A673 (cell line): ENCODE data around the gene THADA. TPM values are rescaled to one million over a fixed set of nuclear protein-coding genes. Genes with fewer than 3 reads are reported as not detected.

Source experiments
- BruUV-seq: library from RNA; stranded (reverse); fragments of 400-500 nt; replicated peaks from 2 replicates; lab custom pipeline; 2021; lab: Mats Ljungman, UMichigan
- CTCF ChIA-PET: fragments of 300-600 bp; sonication (Branson Sonifier 250); formaldehyde crosslinking; loops from one replicate; lab custom pipeline; 2022; ENCODE audit warnings: antibody characterized with exemption; lab: Charles Lee
- POLR2A ChIA-PET: fragments of 300-600 bp; sonication (Branson Sonifier 250); formaldehyde crosslinking; loops from one replicate; lab custom pipeline; 2022; ENCODE audit warnings: antibody characterized with exemption; ENCODE audit not compliant: low non-redundant PET; lab: Charles Lee
- DNase-seq: peaks from one replicate; pipeline ENCODE4 v3.0.0-alpha.2; 2015; ENCODE audit warnings: low spot score
- H3K27ac ChIP-seq: fragments of 200-600 bp; sonication (generic); 2 replicates; pipeline ENCODE4 v1.5.1; 2016; ENCODE audit warnings: mixed run types, low read depth, mild to moderate bottlenecking, mixed read lengths, antibody characterized with exemption, low read length; ENCODE audit not compliant: poor library complexity, severe bottlenecking
- H3K27me3 ChIP-seq: fragments of 200-600 bp; sonication (generic); replicated peaks from 2 replicates; pipeline ENCODE4 v1.6.1; 2017; ENCODE audit warnings: mixed run types, low read depth, mild to moderate bottlenecking, mixed read lengths, antibody characterized with exemption, low read length; ENCODE audit not compliant: insufficient read depth, poor library complexity
- H3K36me3 ChIP-seq: fragments of 200-600 bp; sonication (generic); 2 replicates; pipeline ENCODE4 v1.6.1; 2016; ENCODE audit warnings: mixed run types, mild to moderate bottlenecking, mixed read lengths, antibody characterized with exemption, low read length; ENCODE audit not compliant: insufficient read depth, poor library complexity, severe bottlenecking
- H3K4me1 ChIP-seq: fragments of 200-600 bp; sonication (generic); 2 replicates; pipeline ENCODE4 v1.6.1; 2017; ENCODE audit warnings: mixed run types, mild to moderate bottlenecking, mixed read lengths, antibody characterized with exemption, low read length; ENCODE audit not compliant: insufficient read depth, poor library complexity, severe bottlenecking
- H3K4me3 ChIP-seq: fragments of 200-600 bp; sonication (generic); 2 replicates; pipeline ENCODE4 v1.5.1; 2016; ENCODE audit warnings: low read depth, mixed run types, mild to moderate bottlenecking, mixed read lengths, low read length; ENCODE audit not compliant: poor library complexity, severe bottlenecking
- H3K9me3 ChIP-seq: fragments of 200-600 bp; sonication (generic); 2 replicates; pipeline ENCODE4 v1.6.1; 2016; ENCODE audit warnings: mixed run types, low read depth, mild to moderate bottlenecking, mixed read lengths, antibody characterized with exemption, low read length; ENCODE audit not compliant: poor library complexity, severe bottlenecking
- EZH2 ChIP-seq: fragments of 200-600 bp; sonication (generic); IDR thresholded peaks from 2 replicates; pipeline ENCODE4 v1.6.1; 2017; ENCODE audit warnings: borderline replicate concordance, low read depth, mild to moderate bottlenecking, mixed read lengths, antibody characterized with exemption, low read length; ENCODE audit not compliant: poor library complexity, severe bottlenecking
- intact Hi-C: fragments of 100-400 bp; cut with micrococcal nuclease; formaldehyde crosslinking; loops from one replicate; pipeline ENCODE4 v1.10.0; 2022; ENCODE audit not compliant: unreplicated experiment
- total RNA-seq: library from RNA; stranded (reverse); gene quantifications from 2 replicates; pipeline ENCODE4 v1.2.3, GENCODE V29; 2021
- TF ChIP-seq, protein P1 (sequence below): fragments of 300-800, 200-600 bp; sonication (generic); conservative IDR thresholded peaks from 2 replicates; pipeline ENCODE4 v1.5.1; 2017; ENCODE audit warnings: low read depth, mild to moderate bottlenecking, antibody characterized with exemption, low read length, moderate library complexity, mixed read lengths

The THADA gene
- total RNA-seq, 1 experiment from 2014 or later, result 39.7 TPM

DNA sequence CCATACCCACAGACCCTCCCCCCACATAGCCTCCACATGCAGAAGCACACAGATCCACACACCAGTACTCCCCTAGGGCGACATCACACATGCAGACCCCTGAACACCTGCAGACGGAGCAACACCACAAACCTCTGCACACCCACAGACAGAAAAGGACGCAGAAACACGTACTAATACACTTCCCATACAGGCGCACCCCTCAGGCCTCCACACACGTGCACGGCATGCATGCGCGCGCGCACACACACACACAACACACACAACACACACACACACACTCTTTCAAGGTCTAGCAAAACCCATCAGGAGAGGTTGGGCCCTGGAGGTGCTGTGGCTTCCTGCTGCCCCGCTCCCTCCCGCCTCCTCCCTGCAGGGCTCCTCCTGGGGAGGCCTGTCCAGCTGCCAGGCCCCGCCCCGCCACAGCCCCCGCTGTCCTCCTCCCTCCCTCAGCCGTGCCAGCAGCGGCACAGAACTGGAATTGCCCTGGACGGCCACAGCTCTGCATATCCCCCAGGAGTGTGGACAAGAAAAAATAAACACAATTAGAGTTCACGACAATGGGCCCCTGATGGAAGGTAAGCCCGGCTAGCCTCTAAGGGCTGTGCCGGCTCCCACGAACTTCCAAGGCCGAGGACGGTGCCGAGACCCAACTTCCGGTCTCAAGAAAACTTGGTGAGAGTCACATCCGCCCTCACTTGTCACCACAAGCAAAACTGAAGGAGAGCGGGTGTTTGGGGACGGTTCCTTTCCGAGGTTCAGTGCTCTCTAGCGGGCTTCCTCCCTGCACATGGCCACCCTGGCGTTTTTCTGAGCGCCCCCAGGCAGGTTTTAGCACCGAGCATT, 376.2 kb downstream of the THADA start:
- POLR2A ChIA-PET, result interaction anchor here (0.6 to 0.7 kb wide), 2 partner anchors 64 to 94 kb away, joined by 4 to 5 read pairs; no protein-coding TSS in a partner anchor
- CTCF ChIA-PET, result no interaction called here
- H3K4me3 ChIP-seq, result peak overlapping the region; percentile 41
- peaks cover 19% of the 10 kb centered on the region for H3K36me3 ChIP-seq
- intact Hi-C loops, result loop anchor here (5.0 to 10.0 kb wide), 2 partner anchors 197 to 365 kb away; no protein-coding TSS in a partner anchor
- H3K4me1 ChIP-seq, result peaks cover 51% of the 10 kb centered on the region
- peak overlapping the region; percentile 85 for H3K27ac ChIP-seq
- TSS peak; percentile 84 for BruUV-seq
- no peak for TF ChIP-seq EZH2
- TF ChIP-seq, protein P1, sequence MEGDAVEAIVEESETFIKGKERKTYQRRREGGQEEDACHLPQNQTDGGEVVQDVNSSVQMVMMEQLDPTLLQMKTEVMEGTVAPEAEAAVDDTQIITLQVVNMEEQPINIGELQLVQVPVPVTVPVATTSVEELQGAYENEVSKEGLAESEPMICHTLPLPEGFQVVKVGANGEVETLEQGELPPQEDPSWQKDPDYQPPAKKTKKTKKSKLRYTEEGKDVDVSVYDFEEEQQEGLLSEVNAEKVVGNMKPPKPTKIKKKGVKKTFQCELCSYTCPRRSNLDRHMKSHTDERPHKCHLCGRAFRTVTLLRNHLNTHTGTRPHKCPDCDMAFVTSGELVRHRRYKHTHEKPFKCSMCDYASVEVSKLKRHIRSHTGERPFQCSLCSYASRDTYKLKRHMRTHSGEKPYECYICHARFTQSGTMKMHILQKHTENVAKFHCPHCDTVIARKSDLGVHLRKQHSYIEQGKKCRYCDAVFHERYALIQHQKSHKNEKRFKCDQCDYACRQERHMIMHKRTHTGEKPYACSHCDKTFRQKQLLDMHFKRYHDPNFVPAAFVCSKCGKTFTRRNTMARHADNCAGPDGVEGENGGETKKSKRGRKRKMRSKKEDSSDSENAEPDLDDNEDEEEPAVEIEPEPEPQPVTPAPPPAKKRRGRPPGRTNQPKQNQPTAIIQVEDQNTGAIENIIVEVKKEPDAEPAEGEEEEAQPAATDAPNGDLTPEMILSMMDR, result no peak
- H3K9me3 ChIP-seq, result no peaks in the 10 kb centered on the region
- peak; percentile 78 for DNase-seq
- H3K27me3 ChIP-seq, result no peaks in the 10 kb centered on the region

DNA sequence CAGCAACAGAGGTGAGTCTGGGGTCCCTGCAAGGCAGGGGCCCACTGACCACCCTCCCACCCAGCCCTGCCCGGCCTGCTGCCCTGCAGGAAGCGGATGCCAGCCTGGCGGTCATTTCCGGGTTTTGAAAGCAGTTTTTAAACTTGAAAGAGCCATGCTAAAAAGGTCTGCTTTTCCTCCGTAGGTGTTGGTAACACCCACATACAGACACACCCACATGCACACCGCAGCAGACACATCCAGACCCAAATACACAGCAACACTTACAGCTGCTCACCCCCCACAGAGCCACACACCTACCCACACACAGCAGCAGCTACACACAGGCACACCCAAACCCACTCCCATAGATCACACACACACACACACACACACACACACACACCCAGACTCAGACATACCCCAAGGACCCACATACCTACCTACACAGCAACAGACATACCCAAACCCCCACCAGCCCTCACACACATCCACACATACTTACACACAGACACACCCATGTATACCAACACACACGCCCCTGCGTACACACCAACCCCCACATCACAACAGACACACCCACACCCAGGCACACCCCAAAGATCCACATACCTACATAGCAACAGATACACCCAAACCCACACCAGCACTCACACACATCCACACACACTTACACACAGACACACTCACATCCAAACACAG, 377.0 kb downstream of the THADA start:
- Histone ChIP-seq H3K4me3 (no peak overlapping the region), H3K27me3 (no peaks in the 10 kb centered on the region), H3K4me1 (peaks cover 47% of the 10 kb centered on the region), H3K27ac (peak overlapping the region; percentile 85), H3K9me3 (no peaks in the 10 kb centered on the region), H3K36me3 (peaks cover 15% of the 10 kb centered on the region)
- DNase-seq, result no peak
- BruUV-seq, result no TSS peak
- POLR2A ChIA-PET, result no interaction called here
- intact Hi-C loops, result no loop called here
- TF ChIP-seq, protein P1, result no peak
- TF ChIP-seq EZH2, result no peak
- CTCF ChIA-PET, result no interaction called here

DNA sequence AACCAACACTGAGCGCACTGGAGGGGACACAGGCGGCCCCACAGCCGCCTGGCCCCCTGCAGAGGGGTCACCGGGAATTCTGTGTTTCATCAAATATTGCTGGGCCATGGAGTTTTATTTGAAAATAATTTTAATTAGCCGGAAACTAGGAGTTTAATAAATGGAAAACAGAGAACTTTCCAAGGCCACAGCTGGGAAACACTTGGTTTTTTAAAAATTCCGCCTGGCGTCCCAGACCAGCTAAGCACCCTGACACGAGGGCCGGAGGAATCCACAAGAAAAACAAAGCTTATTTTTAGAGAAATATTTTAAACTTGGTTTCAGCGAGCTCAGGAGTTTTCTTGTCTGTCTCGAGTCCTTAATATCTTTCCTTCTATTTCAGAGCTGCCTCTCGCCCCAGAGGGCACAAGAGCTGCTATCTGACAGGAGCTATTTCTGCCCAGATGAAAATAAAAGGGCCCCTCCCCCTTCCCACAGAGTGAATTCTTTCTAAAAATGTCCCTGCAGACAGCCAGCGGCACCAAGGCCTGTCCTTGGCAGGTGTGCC, 377.6 kb downstream of the THADA start:
- DNase-seq, result no peak
- intact Hi-C loops, result no loop called here
- no peak for TF ChIP-seq EZH2
- TF ChIP-seq, protein P1, result no peak

More for the DNA sequence above, 377.6 kb downstream of the THADA start:
- CTCF ChIA-PET, result no interaction called here
- H3K36me3 ChIP-seq, result peaks cover 9% of the 10 kb centered on the region
- no peaks in the 10 kb centered on the region for H3K9me3 ChIP-seq
- H3K27me3 ChIP-seq, result no peaks in the 10 kb centered on the region
- H3K4me1 ChIP-seq, result peaks cover 42% of the 10 kb centered on the region
- POLR2A ChIA-PET, result no interaction called here
- BruUV-seq, result no TSS peak
- peak overlapping the region; percentile 31 for H3K27ac ChIP-seq
- no peak overlapping the region for H3K4me3 ChIP-seq
